ENCODE data around the gene BMPR1B. TPM values are rescaled to one million over a fixed set of nuclear protein-coding genes. Genes with fewer than 3 reads are reported as not detected.

BMPR1B gene
- total RNA-seq, 1 experiment from 2014 or later: not detected

DNA sequence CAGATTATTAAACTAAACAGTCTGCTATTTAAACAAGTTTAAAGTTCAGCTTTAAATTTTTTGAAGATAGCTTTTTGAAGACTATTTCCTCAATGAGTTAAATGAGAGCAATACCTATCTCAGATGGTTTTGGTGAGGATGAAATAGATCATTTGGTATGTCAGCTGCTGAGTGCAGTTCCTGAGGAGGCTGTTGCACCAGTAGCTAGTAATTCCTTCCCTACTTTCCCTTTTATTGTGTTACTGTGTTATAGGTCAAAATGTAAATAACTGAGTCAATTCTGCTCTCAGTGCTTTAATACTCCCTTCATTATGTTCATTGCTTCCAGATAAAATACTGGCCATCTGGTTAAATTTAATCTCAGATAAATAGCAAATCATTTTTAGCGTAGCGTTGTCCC lies 48.6 kb downstream of the BMPR1B start:
- Histone ChIP-seq H3K4me3 (replicated peaks in 1 of 2; ENCODE audit: low read depth in 1 of 2, low read length in 2 of 2) (no peak overlapping the region), H3K9me3 (ENCODE audit: control insufficient read depth in 1 of 2, insufficient read depth in 1 of 2, low read depth in 1 of 2, low read length in 2 of 2) (no peaks in the 10 kb centered on the region), H3K27me3 (ENCODE audit: insufficient read depth, low read length) (no peaks in the 10 kb centered on the region), H4K20me1 (ENCODE audit: insufficient read depth) (no peaks in the 10 kb centered on the region), H3K36me3 (ENCODE audit: control insufficient read depth in 1 of 2, insufficient read depth in 2 of 2, low read length in 2 of 2) (no peaks in the 10 kb centered on the region), H3K79me2 (ENCODE audit: insufficient read depth, low read length) (no peaks in the 10 kb centered on the region), H3K4me2 (ENCODE audit: low read length) (no peak overlapping the region), H3K9me2 (ENCODE audit: insufficient read depth) (no peaks in the 10 kb centered on the region), H3K4me1 (ENCODE audit: control insufficient read depth in 1 of 2, insufficient read depth in 2 of 2, low read length in 2 of 2) (no peaks in the 10 kb centered on the region), H2AFZ (ENCODE audit: low read depth, low read length, poor library complexity, severe bottlenecking) (no peak overlapping the region), H3K27ac (ENCODE audit: low read depth, low read length) (no peak overlapping the region), H3K9ac (ENCODE audit: low read length) (no peak overlapping the region)
- ChIA-PET RAD21 (ENCODE audit: low non-redundant PET in 1 of 2, low total read pairs in 2 of 2, uncharacterized antibody in 2 of 2, unreplicated experiment in 2 of 2) (no interaction called here), CTCF (no interaction called here), POLR2A (no interaction called here)
- no TSS peak for BruUV-seq (replicated peaks)
- no peak for DNase-seq (ENCODE audit: low read depth, low spot score)
- intact Hi-C loops (cut with micrococcal nuclease): no loop called here
- no peak for ATAC-seq
- no peak for TF ChIP-seq ZFX (IDR thresholded peaks at IDR 0.05)
- no peak for TF ChIP-seq CEBPB (IDR thresholded peaks at IDR 0.05; ENCODE audit: low read depth)
- no peak for TF ChIP-seq TCF7L2 (IDR thresholded peaks at IDR 0.05; ENCODE audit: borderline replicate concordance, extremely low read depth, insufficient read depth, insufficient read length)
- no peak for TF ChIP-seq EZH2phosphoT487 (IDR thresholded peaks at IDR 0.05; ENCODE audit: borderline replicate concordance)
- TF ChIP-seq, protein P1, sequence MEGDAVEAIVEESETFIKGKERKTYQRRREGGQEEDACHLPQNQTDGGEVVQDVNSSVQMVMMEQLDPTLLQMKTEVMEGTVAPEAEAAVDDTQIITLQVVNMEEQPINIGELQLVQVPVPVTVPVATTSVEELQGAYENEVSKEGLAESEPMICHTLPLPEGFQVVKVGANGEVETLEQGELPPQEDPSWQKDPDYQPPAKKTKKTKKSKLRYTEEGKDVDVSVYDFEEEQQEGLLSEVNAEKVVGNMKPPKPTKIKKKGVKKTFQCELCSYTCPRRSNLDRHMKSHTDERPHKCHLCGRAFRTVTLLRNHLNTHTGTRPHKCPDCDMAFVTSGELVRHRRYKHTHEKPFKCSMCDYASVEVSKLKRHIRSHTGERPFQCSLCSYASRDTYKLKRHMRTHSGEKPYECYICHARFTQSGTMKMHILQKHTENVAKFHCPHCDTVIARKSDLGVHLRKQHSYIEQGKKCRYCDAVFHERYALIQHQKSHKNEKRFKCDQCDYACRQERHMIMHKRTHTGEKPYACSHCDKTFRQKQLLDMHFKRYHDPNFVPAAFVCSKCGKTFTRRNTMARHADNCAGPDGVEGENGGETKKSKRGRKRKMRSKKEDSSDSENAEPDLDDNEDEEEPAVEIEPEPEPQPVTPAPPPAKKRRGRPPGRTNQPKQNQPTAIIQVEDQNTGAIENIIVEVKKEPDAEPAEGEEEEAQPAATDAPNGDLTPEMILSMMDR (IDR thresholded peaks at IDR 0.05 in 2 of 3, conservative IDR thresholded peaks at IDR 0.05 in 1 of 3; ENCODE audit: borderline replicate concordance in 1 of 3, insufficient read depth in 1 of 3, low read depth in 2 of 3, low read length in 2 of 3): no peak
- no peak for TF ChIP-seq JUND (IDR thresholded peaks at IDR 0.05)
- TF ChIP-seq SIN3A (IDR thresholded peaks at IDR 0.05; ENCODE audit: low read depth): no peak
- no peak for TF ChIP-seq EGR1 (IDR thresholded peaks at IDR 0.05; ENCODE audit: low read depth)
- no peak for TF ChIP-seq FOSL1 (IDR thresholded peaks at IDR 0.05; ENCODE audit: low read depth)
- TF ChIP-seq CBX3 (IDR thresholded peaks at IDR 0.05; ENCODE audit: low read depth): no peak
- TF ChIP-seq SP1 (IDR thresholded peaks at IDR 0.05; ENCODE audit: low read depth): no peak
- TF ChIP-seq RAD21 (IDR thresholded peaks at IDR 0.05; ENCODE audit: low read depth): no peak
- TF ChIP-seq POLR2AphosphoS5 (IDR thresholded peaks at IDR 0.05; ENCODE audit: low read depth, low read length): no peak
- no peak for TF ChIP-seq POLR2A (IDR thresholded peaks at IDR 0.05; ENCODE audit: borderline replicate concordance, extremely low read depth, insufficient read depth, insufficient read length)
- no peak for TF ChIP-seq SRF (IDR thresholded peaks at IDR 0.05; ENCODE audit: low read depth)

Measured in HCT116 (cell line).